CD14-positive monocyte (primary cell): ENCODE data around the gene NUTM1. TPM values are rescaled to one million over a fixed set of nuclear protein-coding genes. Genes with fewer than 3 reads are reported as not detected.
A peak's percentile ranks its signal among the peaks of the same experiment; 100 is the strongest.

ENCODE experiments used
- DNase-seq, 3 donors: peaks; one replicate each; pipeline ENCODE4 v3.0.0-alpha.2; 2011 to 2022
- H2AFZ ChIP-seq: 2 replicates; pipeline ENCODE4 v1.6.0; 2012; ENCODE audit warnings: mild to moderate bottlenecking, low read depth, low read length, inconsistent platforms; ENCODE audit not compliant: insufficient read depth, poor library complexity, severe bottlenecking
- H3K27ac ChIP-seq, 2 donors: 1 replicate in 1 of 2; 2 replicates in 1 of 2; pipeline ENCODE4 v1.5.1; 2012 to 2013; ENCODE audit warnings: low read length in 2 of 2, control low read depth in 1 of 2, inconsistent platforms in 1 of 2, low read depth in 1 of 2, mild to moderate bottlenecking in 1 of 2
- H3K27me3 ChIP-seq, 2 donors: one replicate each; pipeline versions ENCODE4 v1.6.0 to v1.6.1; 2011 to 2013; ENCODE audit warnings: low read length in 2 of 2; ENCODE audit not compliant: control insufficient read depth in 2 of 2, insufficient read depth in 2 of 2
- H3K36me3 ChIP-seq, 2 donors: replicated peaks in 1 of 2; 1 replicate in 1 of 2; 2 replicates in 1 of 2; pipeline versions ENCODE4 v1.5.1 to v1.6.1; 2012 to 2013; ENCODE audit warnings: low read length in 2 of 2, control low read depth in 1 of 2, inconsistent platforms in 1 of 2, mild to moderate bottlenecking in 1 of 2; ENCODE audit not compliant: insufficient read depth in 2 of 2, control insufficient read depth in 1 of 2
- H3K4me1 ChIP-seq, 2 donors: 1 replicate in 1 of 2; 2 replicates in 1 of 2; pipeline versions ENCODE4 v1.5.1 to v1.6.1; 2012 to 2013; ENCODE audit warnings: low read length in 2 of 2, control low read depth in 1 of 2, inconsistent platforms in 1 of 2, mild to moderate bottlenecking in 1 of 2, moderate library complexity in 1 of 2; ENCODE audit not compliant: insufficient read depth in 2 of 2, control insufficient read depth in 1 of 2
- H3K4me2 ChIP-seq: replicated peaks from 2 replicates; pipeline ENCODE3; 2012; ENCODE audit warnings: low read length, moderate library complexity, mild to moderate bottlenecking; ENCODE audit not compliant: poor library complexity, severe bottlenecking; ENCODE audit errors: extremely low read depth
- H3K4me3 ChIP-seq, 3 experiments: fragments of 200-600 bp in 1 of 3; sonication (generic) in 1 of 3; replicated peaks in 1 of 3; 1 replicate in 2 of 3; 2 replicates in 1 of 3; pipeline ENCODE4 v1.5.1; 2011 to 2013; ENCODE audit warnings: low read length in 3 of 3, mild to moderate bottlenecking in 3 of 3, control low read depth in 2 of 3, low read depth in 2 of 3, inconsistent platforms in 1 of 3, moderate library complexity in 1 of 3
- H3K79me2 ChIP-seq: 2 replicates; pipeline ENCODE4 v1.6.0; 2012; ENCODE audit warnings: mild to moderate bottlenecking, control low read depth, inconsistent platforms, low read length, moderate library complexity; ENCODE audit not compliant: insufficient read depth
- H3K9ac ChIP-seq: 2 replicates; pipeline ENCODE4 v1.6.0; 2017; ENCODE audit warnings: low read length, mild to moderate bottlenecking; ENCODE audit not compliant: insufficient read depth, poor library complexity, severe bottlenecking
- H3K9me3 ChIP-seq, 2 donors: replicated peaks in 1 of 2; 1 replicate in 1 of 2; 2 replicates in 1 of 2; pipeline versions ENCODE4 v1.5.1 to v1.6.1; 2012 to 2013; ENCODE audit warnings: low read length in 2 of 2, control low read depth in 1 of 2; ENCODE audit not compliant: control insufficient read depth in 1 of 2, insufficient read depth in 1 of 2
- H4K20me1 ChIP-seq: 2 replicates; pipeline ENCODE4 v1.6.0; 2012; ENCODE audit warnings: mild to moderate bottlenecking, low read length, control low read depth, moderate library complexity; ENCODE audit not compliant: insufficient read depth
- H3K27ac Mint-ChIP-seq, 7 donors: one replicate each; pipeline ENCODE4 v1.8.0; 2020; ENCODE audit warnings: mild to moderate bottlenecking in 7 of 7, mixed read lengths in 7 of 7, moderate library complexity in 6 of 7, inconsistent platforms in 2 of 7
- H3K27me3 Mint-ChIP-seq, 3 donors: one replicate each; pipeline ENCODE4 v1.8.0; 2021 to 2022; ENCODE audit warnings: low read depth in 3 of 3, mild to moderate bottlenecking in 3 of 3, mixed read lengths in 3 of 3, moderate library complexity in 3 of 3, inconsistent platforms in 1 of 3
- H3K36me3 Mint-ChIP-seq, 2 donors: one replicate each; pipeline ENCODE4 v1.8.0; 2020; ENCODE audit warnings: mixed read lengths in 2 of 2, inconsistent platforms in 1 of 2, mild to moderate bottlenecking in 1 of 2
- H3K4me1 Mint-ChIP-seq: one replicate; pipeline ENCODE4 v1.8.0; 2020; ENCODE audit warnings: mild to moderate bottlenecking, mixed read lengths
- H3K4me3 Mint-ChIP-seq, 2 donors: one replicate each; pipeline ENCODE4 v1.8.0; 2020; ENCODE audit warnings: mild to moderate bottlenecking in 2 of 2, mixed read lengths in 2 of 2, moderate library complexity in 1 of 2
- H3K9me3 Mint-ChIP-seq, 7 donors: one replicate each; pipeline ENCODE4 v1.8.0; 2020 to 2022; ENCODE audit warnings: mixed read lengths in 7 of 7, mild to moderate bottlenecking in 6 of 7, moderate library complexity in 6 of 7, inconsistent platforms in 2 of 7
- CTCF ChIP-seq: fragments of 200-600 bp; IDR thresholded peaks from one replicate; pipeline ENCODE4 v1.8.0; 2022; ENCODE audit warnings: antibody characterized with exemption, mild to moderate bottlenecking
- WGBS: methylation state at CpG from one replicate; pipeline ENCODE4 v1.1.5; 2013; ENCODE audit warnings: missing lambda C conversion rate; ENCODE audit not compliant: insufficient coverage; 5-methylcytosine and 5-hydroxymethylcytosine counted together
- intact Hi-C, 2 donors: fragments of 100-400 bp; cut with micrococcal nuclease; formaldehyde crosslinking; loops; one replicate each; pipeline versions ENCODE4 v1.15.0 to v1.15.1; 2023
- polyA plus RNA-seq, 3 donors: library from polyadenylated mRNA; depleted of rRNA in 1 of 3; unstranded in 2 of 3; stranded (reverse) in 1 of 3; fragments of 300-500 nt in 2 of 3; fragments of >200 nt in 1 of 3; fragmentation: Illumina TruSeq in 2 of 3; gene quantifications; 1 replicate in 2 of 3; 2 replicates in 1 of 3; pipeline ENCODE4 v1.2.3, GENCODE V29; 2012 to 2021

Gene NUTM1
- polyA plus RNA-seq, 3 donors, result not detected

- peak overlapping the region in 6 of 7 donors; percentile 15 to 98 (median 72) for H3K27ac Mint-ChIP-seq
- intact Hi-C loops, result loop anchor here (10.0 kb wide), 2 partner anchors 108 to 652 kb away; partner anchors contain the start of genes EMC4 (in 1 of the 2) and ZNF770 (in 1 of the 2)
- peak overlapping the region in 1 of 2 donors; percentile 98 for H3K27ac ChIP-seq
- H3K4me2 ChIP-seq, result no peak overlapping the region
- H3K9ac ChIP-seq, result no peak overlapping the region
- H3K9me3 Mint-ChIP-seq, result peaks cover 0 to 3% (median 0%) of the 10 kb centered on the region in 7 donors
- H4K20me1 ChIP-seq, result peaks cover 28% of the 10 kb centered on the region
- H3K36me3 Mint-ChIP-seq, result peaks cover 24 to 35% of the 10 kb centered on the region in 2 donors
- H3K9me3 ChIP-seq, result no peaks in the 10 kb centered on the region
- no peak for TF ChIP-seq CTCF
- H3K4me3 Mint-ChIP-seq, result no peak overlapping the region
- no CpG with 5 or more reads among the region's 6 CpGs for WGBS
- no peak overlapping the region for H3K4me3 ChIP-seq
- no peak for DNase-seq
- H3K27me3 ChIP-seq, result no peaks in the 10 kb centered on the region
- H3K79me2 ChIP-seq, result peaks cover 93% of the 10 kb centered on the region
- peaks cover 10 to 21% of the 10 kb centered on the region in 2 donors for H3K36me3 ChIP-seq
- peaks cover 53% of the 10 kb centered on the region for H3K4me1 Mint-ChIP-seq
- peaks cover 43 to 55% of the 10 kb centered on the region in 2 donors for H3K4me1 ChIP-seq
- peaks cover 0 to 2% (median 0%) of the 10 kb centered on the region in 3 donors for H3K27me3 Mint-ChIP-seq
- H2AFZ ChIP-seq, result no peak overlapping the region
Observed at GRCh38 chr15:34332553-34333120, 10.5 kb upstream of the NUTM1 start.

- H3K79me2 ChIP-seq, result peaks cover 90% of the 10 kb centered on the region
- Mint-ChIP-seq H3K27ac (peak overlapping the region; percentile 94 to 99 (median 97)), H3K9me3 (peaks cover 0 to 3% (median 0%) of the 10 kb centered on the region in 7 donors), H3K36me3 (peaks cover 24 to 35% of the 10 kb centered on the region in 2 donors), H3K27me3 (peaks cover 0 to 2% (median 2%) of the 10 kb centered on the region in 3 donors), H3K4me3 (peak overlapping the region; percentile 93 to 98), H3K4me1 (peaks cover 44% of the 10 kb centered on the region)
- DNase-seq, result peak in 2 of 3 donors; percentile 18 to 22
- peaks cover 14% of the 10 kb centered on the region for H4K20me1 ChIP-seq
- no peak overlapping the region for H2AFZ ChIP-seq
- no peak for TF ChIP-seq CTCF
- H3K9ac ChIP-seq, result peak overlapping the region; percentile 96
- no CpG with 5 or more reads among the region's 4 CpGs for WGBS
- H3K4me1 ChIP-seq, result peaks cover 43 to 55% of the 10 kb centered on the region in 2 donors
- H3K36me3 ChIP-seq, result peaks cover 10 to 27% of the 10 kb centered on the region in 2 donors
- intact Hi-C loops, result loop anchor here (5.0 to 10.0 kb wide), 4 partner anchors 110 to 650 kb away; partner anchors contain the start of genes EMC4 (in 1 of the 2), EMC7 (in 1 of the 2), PGBD4 (in 1 of the 2) and ZNF770 (in 1 of the 2)
- peak overlapping the region; percentile 92 for H3K4me2 ChIP-seq
- no peaks in the 10 kb centered on the region for H3K27me3 ChIP-seq
- H3K27ac ChIP-seq, result peak overlapping the region; percentile 96 to 98
- no peaks in the 10 kb centered on the region for H3K9me3 ChIP-seq
- peak overlapping the region; percentile 75 to 99 (median 93) for H3K4me3 ChIP-seq
Observed at GRCh38 chr15:34334672-34335071, 8.4 kb upstream of the NUTM1 start.
